Subcutaneous adipose tissue (tissue), 4 donors: ENCODE measurements around the gene NTM. TPM values are rescaled to one million over a fixed set of nuclear protein-coding genes. Genes with fewer than 3 reads are reported as not detected.

Source experiments
- total RNA-seq, 4 donors: library from RNA; depleted of rRNA; stranded (reverse); fragments of >200 nt; gene quantifications; one replicate each; pipeline ENCODE4 v1.1.0, GENCODE V29; 2016
- TF ChIP-seq, protein P1 (sequence below): fragments of 450-650 bp; IDR thresholded peaks from one replicate; pipeline ENCODE4 v1.5.1; 2016; ENCODE audit warnings: low read depth, mild to moderate bottlenecking, control low read depth, antibody characterized with exemption, moderate library complexity

The NTM gene
- total RNA-seq, 4 donors from 2014 or later, result 1.5 to 5.7 (median 1.7) TPM

DNA sequence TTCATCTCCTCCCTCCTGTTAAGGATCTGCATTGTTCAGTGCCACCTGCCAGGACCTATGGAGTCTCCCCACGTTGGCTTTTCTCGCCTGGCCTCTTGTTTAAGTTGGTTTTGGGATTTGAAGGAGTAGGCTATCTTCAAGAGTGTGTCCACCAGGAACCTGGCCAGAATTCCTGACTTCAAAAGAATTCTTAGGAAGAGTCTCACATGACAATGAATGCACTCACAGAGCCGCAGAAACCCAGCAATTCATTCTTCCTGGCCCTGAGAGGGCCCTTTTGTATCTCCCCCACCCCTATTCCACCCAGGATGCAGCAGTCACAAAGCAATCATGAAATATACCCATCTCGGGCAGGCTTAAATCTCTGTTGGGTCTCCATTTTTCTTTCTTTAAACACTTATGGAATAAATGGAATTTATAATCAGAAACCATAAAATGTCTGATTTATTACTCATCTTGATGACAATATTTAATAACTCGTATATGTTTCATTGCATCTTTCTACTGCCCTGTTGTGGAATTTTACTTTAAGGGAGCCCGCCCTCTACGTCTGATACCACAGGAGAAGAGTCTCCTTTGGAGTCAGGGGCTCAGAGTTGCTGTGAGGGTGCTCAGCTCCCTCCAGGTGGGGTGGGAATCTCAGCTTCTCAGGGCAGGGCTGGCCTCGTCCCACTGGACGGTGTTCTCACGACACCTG is 507.0 kb downstream of the NTM start:
- TF ChIP-seq, protein P1, sequence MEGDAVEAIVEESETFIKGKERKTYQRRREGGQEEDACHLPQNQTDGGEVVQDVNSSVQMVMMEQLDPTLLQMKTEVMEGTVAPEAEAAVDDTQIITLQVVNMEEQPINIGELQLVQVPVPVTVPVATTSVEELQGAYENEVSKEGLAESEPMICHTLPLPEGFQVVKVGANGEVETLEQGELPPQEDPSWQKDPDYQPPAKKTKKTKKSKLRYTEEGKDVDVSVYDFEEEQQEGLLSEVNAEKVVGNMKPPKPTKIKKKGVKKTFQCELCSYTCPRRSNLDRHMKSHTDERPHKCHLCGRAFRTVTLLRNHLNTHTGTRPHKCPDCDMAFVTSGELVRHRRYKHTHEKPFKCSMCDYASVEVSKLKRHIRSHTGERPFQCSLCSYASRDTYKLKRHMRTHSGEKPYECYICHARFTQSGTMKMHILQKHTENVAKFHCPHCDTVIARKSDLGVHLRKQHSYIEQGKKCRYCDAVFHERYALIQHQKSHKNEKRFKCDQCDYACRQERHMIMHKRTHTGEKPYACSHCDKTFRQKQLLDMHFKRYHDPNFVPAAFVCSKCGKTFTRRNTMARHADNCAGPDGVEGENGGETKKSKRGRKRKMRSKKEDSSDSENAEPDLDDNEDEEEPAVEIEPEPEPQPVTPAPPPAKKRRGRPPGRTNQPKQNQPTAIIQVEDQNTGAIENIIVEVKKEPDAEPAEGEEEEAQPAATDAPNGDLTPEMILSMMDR, result no peak

- TF ChIP-seq, protein P1, result no peak
Observed at GRCh38 chr11:131880316-131880715, 509.9 kb downstream of the NTM start.

DNA sequence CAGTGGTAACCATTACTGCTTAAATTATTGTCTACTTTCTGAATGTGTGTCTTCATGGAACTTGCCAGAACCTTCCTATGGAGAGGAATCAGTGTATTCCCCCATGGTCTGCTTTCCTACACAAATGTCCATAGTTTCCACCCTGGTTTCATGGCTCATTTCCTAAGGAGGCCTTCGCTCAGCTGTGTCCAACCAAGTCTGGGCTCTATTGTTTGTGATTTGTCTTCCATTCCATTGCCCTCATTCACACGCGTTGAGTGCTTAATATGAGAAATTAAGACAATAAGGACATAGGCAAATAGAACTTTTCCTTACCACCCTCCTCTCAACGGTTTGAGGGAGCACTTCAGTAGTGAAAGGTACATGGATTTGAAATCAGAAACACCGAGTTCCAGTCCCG is 510.6 kb downstream of the NTM start:
- TF ChIP-seq, protein P1, result no peak

- TF ChIP-seq, protein P1, result no peak
Observed at GRCh38 chr11:131883332-131883731, 512.9 kb downstream of the NTM start.

DNA sequence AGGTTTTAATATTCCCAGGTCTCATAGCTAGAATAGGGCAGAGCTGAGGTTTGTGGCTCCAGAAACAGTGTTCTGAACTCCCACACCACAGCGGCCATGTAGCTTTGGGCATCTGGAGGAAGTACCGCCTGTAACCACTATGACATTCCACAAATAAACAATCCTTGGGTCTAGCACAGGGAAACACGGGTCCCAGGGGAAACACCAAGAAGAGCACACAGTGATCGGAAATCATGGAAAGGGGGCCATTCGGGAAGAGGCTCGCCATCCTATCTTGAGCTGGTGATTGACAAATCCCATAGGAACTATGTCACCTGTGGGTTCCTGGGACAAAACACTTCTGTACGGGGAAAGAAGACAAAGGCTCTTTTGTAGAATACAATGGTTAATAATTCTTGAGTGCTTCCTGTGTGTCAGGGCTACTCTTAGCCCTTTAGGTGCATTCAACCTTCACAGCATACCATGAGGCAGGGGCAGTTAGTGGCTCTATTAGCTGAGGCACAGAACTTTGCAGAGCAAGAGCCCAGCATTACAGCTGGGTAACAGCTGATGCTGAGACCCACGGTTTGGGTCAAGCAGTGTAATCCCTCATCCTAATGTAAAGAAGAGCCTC is 514.2 kb downstream of the NTM start:
- TF ChIP-seq, protein P1, result no peak

- TF ChIP-seq, protein P1, result no peak
Observed at GRCh38 chr11:131885431-131885830, 515.0 kb downstream of the NTM start.

- TF ChIP-seq, protein P1, result no peak
Observed at GRCh38 chr11:131886201-131886600, 515.8 kb downstream of the NTM start.
